ENCODE data around the gene RNF212.

RNF212 gene

GRCh38 chr4:1152290-1152689 is 38.9 kb upstream of the RNF212 start:
- DNase-seq (ENCODE audit: extremely low read depth, low read depth): no peak
- no peak for TF ChIP-seq CTCF (IDR thresholded peaks at IDR 0.05; ENCODE audit: low read depth, low read length)

GRCh38 chr4:1151541-1151940 is 38.2 kb upstream of the RNF212 start:
- no peak for DNase-seq (ENCODE audit: extremely low read depth, low read depth)
- TF ChIP-seq CTCF (IDR thresholded peaks at IDR 0.05; ENCODE audit: low read depth, low read length): no peak

GRCh38 chr4:1150875-1151274 is 37.5 kb upstream of the RNF212 start:
- no peak for DNase-seq (ENCODE audit: extremely low read depth, low read depth)
- TF ChIP-seq CTCF (IDR thresholded peaks at IDR 0.05; ENCODE audit: low read depth, low read length): no peak

DNA sequence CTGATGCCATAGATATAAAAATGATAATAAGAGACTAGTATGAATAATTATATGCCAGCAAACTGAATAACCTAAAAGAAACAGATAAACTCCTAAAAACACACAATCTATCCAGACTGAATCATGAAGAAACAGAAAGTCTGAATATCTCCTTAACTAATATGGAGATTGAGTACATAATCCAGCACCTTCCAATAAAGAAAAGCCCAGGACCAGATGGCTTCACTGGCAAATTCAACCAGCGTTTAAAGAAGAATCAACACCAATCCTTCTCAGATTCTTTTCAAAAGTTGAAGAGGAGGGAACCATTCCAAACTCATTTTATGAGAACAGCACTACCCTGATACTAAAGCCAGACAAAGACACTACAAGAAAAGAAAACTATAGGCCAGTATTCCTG is 26.5 kb upstream of the RNF212 start:
- TF ChIP-seq CTCF (IDR thresholded peaks at IDR 0.05; ENCODE audit: low read depth, low read length): no peak
- no peak for DNase-seq (ENCODE audit: extremely low read depth, low read depth)

DNA sequence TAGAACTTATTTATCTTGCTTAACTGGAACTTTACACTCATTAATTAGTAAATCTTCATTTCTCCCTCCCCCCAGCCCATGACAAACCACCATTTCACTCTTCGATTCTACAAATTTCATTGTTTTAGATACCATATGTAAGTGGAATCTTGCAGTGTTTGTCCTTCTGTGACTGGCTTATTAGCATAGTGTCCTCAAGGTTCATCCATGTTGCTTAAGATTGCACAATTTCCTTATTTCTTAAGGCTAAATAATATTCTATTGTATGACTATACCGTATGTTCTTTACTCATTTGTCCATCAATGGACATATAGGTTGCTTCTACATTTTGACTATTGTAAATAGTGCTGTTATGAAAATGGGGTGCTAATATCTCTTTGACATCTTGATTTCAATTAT is 24.5 kb upstream of the RNF212 start:
- DNase-seq (ENCODE audit: extremely low read depth, low read depth): no peak
- TF ChIP-seq CTCF (IDR thresholded peaks at IDR 0.05; ENCODE audit: low read depth, low read length): no peak

GRCh38 chr4:1137063-1137776 is 23.9 kb upstream of the RNF212 start:
- no peak for TF ChIP-seq CTCF (IDR thresholded peaks at IDR 0.05; ENCODE audit: low read depth, low read length)

DNA sequence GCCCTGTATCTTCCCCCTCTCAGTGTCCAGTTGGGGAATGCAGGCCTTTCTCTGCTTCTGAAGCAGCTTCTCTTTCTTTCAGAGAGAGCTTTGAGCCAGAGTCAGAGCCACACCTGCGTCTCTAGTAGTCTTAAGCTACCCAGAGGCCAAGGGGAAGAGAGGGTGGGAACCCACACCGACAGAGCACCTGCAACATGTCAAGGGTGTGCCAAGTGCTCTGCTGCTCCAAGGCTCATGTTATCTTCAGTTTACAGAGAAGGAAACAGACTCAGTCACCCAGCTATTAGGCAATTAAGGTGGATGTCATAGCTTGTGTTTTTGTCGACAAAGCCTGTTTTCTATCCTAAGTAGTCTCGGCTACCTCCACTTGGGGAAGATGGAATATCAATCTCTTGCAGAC is 22.7 kb upstream of the RNF212 start:
- TF ChIP-seq CTCF (IDR thresholded peaks at IDR 0.05; ENCODE audit: low read depth, low read length): no peak
- no peak for DNase-seq (ENCODE audit: extremely low read depth, low read depth)

More at GRCh38 chr4:1137063-1137776, 23.9 kb upstream of the RNF212 start:
- no peak for DNase-seq (ENCODE audit: extremely low read depth, low read depth)

Measured in AG09319 (cell line).